ENCODE results near the gene GJB3.

GJB3 gene

GRCh38 chr1:34795916-34796315 lies 14.9 kb downstream of the GJB3 start:
- no peak overlapping the region for H3K4me3 ChIP-seq (ENCODE audit: low read depth, low read length)
- DNase-seq (ENCODE audit: low read depth): no peak
- TF ChIP-seq MYC (IDR thresholded peaks at IDR 0.05; ENCODE audit: low read depth, low read length) (no peak), CTCF (IDR thresholded peaks at IDR 0.05; ENCODE audit: low read depth, low read length) (no peak), POLR2A (IDR thresholded peaks at IDR 0.05; ENCODE audit: extremely low read depth, insufficient read length) (no peak), MAX (IDR thresholded peaks at IDR 0.05; ENCODE audit: low read depth, low read length) (no peak)

GRCh38 chr1:34796990-34797389 lies 16.0 kb downstream of the GJB3 start:
- TF ChIP-seq MYC (IDR thresholded peaks at IDR 0.05; ENCODE audit: low read depth, low read length) (no peak), MAX (IDR thresholded peaks at IDR 0.05; ENCODE audit: low read depth, low read length) (no peak), POLR2A (IDR thresholded peaks at IDR 0.05; ENCODE audit: extremely low read depth, insufficient read length) (no peak), CTCF (IDR thresholded peaks at IDR 0.05; ENCODE audit: low read depth, low read length) (no peak)
- no peak overlapping the region for H3K4me3 ChIP-seq (ENCODE audit: low read depth, low read length)
- no peak for DNase-seq (ENCODE audit: low read depth)

- no peak for TF ChIP-seq MYC (IDR thresholded peaks at IDR 0.05; ENCODE audit: low read depth, low read length)
- no peak for TF ChIP-seq POLR2A (IDR thresholded peaks at IDR 0.05; ENCODE audit: extremely low read depth, insufficient read length)
- no peak for TF ChIP-seq MAX (IDR thresholded peaks at IDR 0.05; ENCODE audit: low read depth, low read length)
- TF ChIP-seq CTCF (IDR thresholded peaks at IDR 0.05; ENCODE audit: low read depth, low read length): no peak
- DNase-seq (ENCODE audit: low read depth): no peak
- no peak overlapping the region for H3K4me3 ChIP-seq (ENCODE audit: low read depth, low read length)
Observed at GRCh38 chr1:34800214-34800613, 19.2 kb downstream of the GJB3 start.

- DNase-seq (ENCODE audit: low read depth): no peak
- TF ChIP-seq MYC (IDR thresholded peaks at IDR 0.05; ENCODE audit: low read depth, low read length) (no peak), CTCF (IDR thresholded peaks at IDR 0.05; ENCODE audit: low read depth, low read length) (no peak), POLR2A (IDR thresholded peaks at IDR 0.05; ENCODE audit: extremely low read depth, insufficient read length) (no peak), MAX (IDR thresholded peaks at IDR 0.05; ENCODE audit: low read depth, low read length) (no peak)
- H3K4me3 ChIP-seq (ENCODE audit: low read depth, low read length): no peak overlapping the region
Observed at GRCh38 chr1:34803770-34804169, 22.8 kb downstream of the GJB3 start.

- H3K4me3 ChIP-seq (ENCODE audit: low read depth, low read length): no peak overlapping the region
- TF ChIP-seq MAX (IDR thresholded peaks at IDR 0.05; ENCODE audit: low read depth, low read length): no peak
- no peak for TF ChIP-seq CTCF (IDR thresholded peaks at IDR 0.05; ENCODE audit: low read depth, low read length)
- TF ChIP-seq MYC (IDR thresholded peaks at IDR 0.05; ENCODE audit: low read depth, low read length): no peak
- no peak for TF ChIP-seq POLR2A (IDR thresholded peaks at IDR 0.05; ENCODE audit: extremely low read depth, insufficient read length)
- no peak for DNase-seq (ENCODE audit: low read depth)
Observed at GRCh38 chr1:34806396-34806795, 25.4 kb downstream of the GJB3 start.

Data from NB4 (cell line).